Epithelial cell of alveolus of lung (primary cell): ENCODE results near the gene PPEF1. TPM values are rescaled to one million over a fixed set of nuclear protein-coding genes. Genes with fewer than 3 reads are reported as not detected.

Experiments used
- total RNA-seq: library from RNA; depleted of rRNA; stranded (reverse); fragments of >200 nt; gene quantifications from 2 replicates; pipeline ENCODE4 v1.2.1, GENCODE V29; 2015

The PPEF1 gene
- total RNA-seq = not detected in 2 replicates

GRCh38 chrX:18707426-18708049, at the start of gene PPEF1:
PPEF1 (plus strand) TSS chrX:18707645; CDS start chrX:18707781, 136 bp downstream.

GRCh38 chrX:18672008-18672407, 35.4 kb upstream of the PPEF1 start, which contains the start of gene RS1:
RS1 (minus strand) TSS chrX:18672108; CDS start chrX:18672068, 40 bp downstream.

Other genes with a start within 250 kb of the PPEF1 start
- gene RS1, start 35.5 kb upstream of the PPEF1 start, total RNA-seq = not detected in 2 replicates